GM13976 (cell line): ENCODE data around the gene FOXS1.

Source experiments
- DNase-seq: peaks from one replicate; pipeline ENCODE4 v3.0.0; 2012; ENCODE audit warnings: low spot score
- in situ Hi-C: fragments of 300-500 bp; cut with MboI; formaldehyde crosslinking; loops from one replicate; pipeline ENCODE4 v1.12.0; 2022; ENCODE audit warnings: low sequenced_read_pairs, mixed read lengths, inconsistent platforms; ENCODE audit not compliant: unreplicated experiment
- TF ChIP-seq, protein P1 (sequence below): IDR thresholded peaks from 2 replicates; pipeline ENCODE4 v1.5.1; 2012; ENCODE audit warnings: borderline replicate concordance, mild to moderate bottlenecking; ENCODE audit not compliant: insufficient read depth; ENCODE audit errors: extremely low read depth, missing control alignments, control extremely low read depth

The FOXS1 gene

GRCh38 chr20:31875671-31876070, 30.3 kb upstream of the FOXS1 start:
- in situ Hi-C loops, result no loop called here
- TF ChIP-seq, protein P1, sequence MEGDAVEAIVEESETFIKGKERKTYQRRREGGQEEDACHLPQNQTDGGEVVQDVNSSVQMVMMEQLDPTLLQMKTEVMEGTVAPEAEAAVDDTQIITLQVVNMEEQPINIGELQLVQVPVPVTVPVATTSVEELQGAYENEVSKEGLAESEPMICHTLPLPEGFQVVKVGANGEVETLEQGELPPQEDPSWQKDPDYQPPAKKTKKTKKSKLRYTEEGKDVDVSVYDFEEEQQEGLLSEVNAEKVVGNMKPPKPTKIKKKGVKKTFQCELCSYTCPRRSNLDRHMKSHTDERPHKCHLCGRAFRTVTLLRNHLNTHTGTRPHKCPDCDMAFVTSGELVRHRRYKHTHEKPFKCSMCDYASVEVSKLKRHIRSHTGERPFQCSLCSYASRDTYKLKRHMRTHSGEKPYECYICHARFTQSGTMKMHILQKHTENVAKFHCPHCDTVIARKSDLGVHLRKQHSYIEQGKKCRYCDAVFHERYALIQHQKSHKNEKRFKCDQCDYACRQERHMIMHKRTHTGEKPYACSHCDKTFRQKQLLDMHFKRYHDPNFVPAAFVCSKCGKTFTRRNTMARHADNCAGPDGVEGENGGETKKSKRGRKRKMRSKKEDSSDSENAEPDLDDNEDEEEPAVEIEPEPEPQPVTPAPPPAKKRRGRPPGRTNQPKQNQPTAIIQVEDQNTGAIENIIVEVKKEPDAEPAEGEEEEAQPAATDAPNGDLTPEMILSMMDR, result no peak
- no peak for DNase-seq

DNA sequence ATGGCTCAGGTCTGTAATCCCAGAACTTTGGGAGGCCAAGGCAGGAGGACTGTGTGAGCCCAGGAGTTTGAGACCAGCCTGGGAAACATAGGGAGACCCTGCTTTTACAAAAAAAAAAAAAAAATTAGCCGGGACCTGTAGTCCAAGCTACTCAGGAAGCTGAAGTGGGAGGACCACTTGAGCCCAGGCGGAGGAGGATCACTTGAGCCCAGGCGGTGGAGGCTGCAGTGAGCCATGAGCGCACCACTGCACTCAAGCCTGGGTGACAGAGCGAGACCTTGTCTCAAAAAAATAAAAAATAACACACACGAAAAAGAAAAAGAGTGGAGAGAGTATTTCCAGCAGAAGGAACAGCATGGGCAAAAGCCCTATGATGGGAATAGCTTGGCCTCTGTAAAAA, 27.0 kb upstream of the FOXS1 start:
- DNase-seq, result no peak
- TF ChIP-seq, protein P1, result no peak
- in situ Hi-C loops, result no loop called here

DNA sequence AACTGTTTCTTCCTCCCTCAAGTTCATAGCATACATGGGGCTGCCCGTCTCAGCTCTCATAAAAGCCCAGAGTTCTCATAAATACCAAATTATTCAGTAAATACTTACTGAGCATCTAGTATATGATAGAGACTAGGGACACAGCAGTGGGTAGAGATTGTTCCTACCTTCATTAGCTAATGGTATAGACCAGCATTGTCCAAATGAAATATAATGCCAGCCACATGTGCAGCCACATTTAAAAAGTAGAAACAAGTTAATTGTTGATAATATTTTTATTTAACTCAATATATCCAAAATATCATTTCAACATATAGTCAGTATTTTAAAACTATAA, 26.2 kb upstream of the FOXS1 start:
- in situ Hi-C loops, result no loop called here
- no peak for DNase-seq
- TF ChIP-seq, protein P1, result no peak

- in situ Hi-C loops, result no loop called here
- peak; percentile 11 for DNase-seq
- TF ChIP-seq, protein P1, result no peak
These were observed 25.6 kb upstream of the FOXS1 start for GRCh38 chr20:31870726-31871617.

- in situ Hi-C loops, result no loop called here
- TF ChIP-seq, protein P1, result no peak
- peak; percentile 61 for DNase-seq
These were observed 24.7 kb upstream of the FOXS1 start, which contains the start of the genes DUSP15 and TTLL9 for GRCh38 chr20:31869942-31870725. TSS of gene DUSP15 (minus strand) at chr20:31870527. CDS start at chr20:31870337, 190 bp downstream. TSS of gene TTLL9 (plus strand) at chr20:31870634. CDS start at chr20:31871127, 493 bp downstream.

DNA sequence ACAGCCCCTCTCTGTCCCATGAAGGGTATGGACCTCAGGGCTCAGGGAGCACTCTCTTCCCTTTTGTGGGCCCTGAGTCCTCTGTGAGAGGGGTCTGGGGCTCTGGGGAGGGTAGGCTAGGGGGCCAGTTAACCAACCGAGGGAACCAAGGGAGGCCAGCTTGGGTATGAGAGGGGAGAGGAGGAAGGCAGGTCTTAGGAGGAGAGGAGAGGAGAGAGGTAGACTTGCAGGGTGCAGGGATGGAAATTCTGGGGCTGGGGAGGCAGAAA, 24.2 kb upstream of the FOXS1 start:
- in situ Hi-C loops, result no loop called here
- DNase-seq, result no peak
- TF ChIP-seq, protein P1, result no peak
